ENCODE measurements around the gene NELL2.

Gene NELL2

GRCh38 chr12:44589697-44590096 lies 286.4 kb downstream of the NELL2 start:
- DNase-seq = peak; percentile 28

GRCh38 chr12:44588651-44589050 lies 287.5 kb downstream of the NELL2 start:
- no peak for DNase-seq

GRCh38 chr12:44584625-44585024 lies 291.5 kb downstream of the NELL2 start:
- DNase-seq = peak; percentile 56

GRCh38 chr12:44582521-44582920 lies 293.6 kb downstream of the NELL2 start:
- no peak for DNase-seq

- DNase-seq = no peak
Observed at GRCh38 chr12:44581642-44582242, 294.4 kb downstream of the NELL2 start.

GRCh38 chr12:44574586-44574985 lies 301.5 kb downstream of the NELL2 start:
- DNase-seq = no peak

- no peak for DNase-seq
Observed at GRCh38 chr12:44573723-44574122, 302.4 kb downstream of the NELL2 start.

GRCh38 chr12:44571006-44571550 lies 305.0 kb downstream of the NELL2 start:
- peak; percentile 76 for DNase-seq

GRCh38 chr12:44570036-44570583 lies 306.0 kb downstream of the NELL2 start:
- no peak for DNase-seq

- no peak for DNase-seq
Observed at GRCh38 chr12:44565163-44565562, 311.0 kb downstream of the NELL2 start.

- DNase-seq = no peak
Observed at GRCh38 chr12:44563486-44563885, 312.6 kb downstream of the NELL2 start.

- no peak for DNase-seq
Observed at GRCh38 chr12:44558340-44559100, 317.6 kb downstream of the NELL2 start.

GRCh38 chr12:44555454-44555853 lies 320.7 kb downstream of the NELL2 start:
- peak; percentile 73 for DNase-seq

- peak; percentile 17 for DNase-seq
Observed at GRCh38 chr12:44551631-44552030, 324.5 kb downstream of the NELL2 start.

GRCh38 chr12:44550377-44550776 lies 325.7 kb downstream of the NELL2 start:
- no peak for DNase-seq

GRCh38 chr12:44546060-44546459 lies 330.1 kb downstream of the NELL2 start:
- DNase-seq = no peak

GRCh38 chr12:44544018-44544417 lies 332.1 kb downstream of the NELL2 start:
- DNase-seq = no peak

GRCh38 chr12:44542716-44543115 lies 333.4 kb downstream of the NELL2 start:
- DNase-seq = no peak

- DNase-seq = no peak
Observed at GRCh38 chr12:44537354-44537753, 338.8 kb downstream of the NELL2 start.

GRCh38 chr12:44532940-44533339 lies 343.2 kb downstream of the NELL2 start:
- no peak for DNase-seq

- DNase-seq = no peak
Observed at GRCh38 chr12:44531320-44531971, 344.7 kb downstream of the NELL2 start.

- DNase-seq = no peak
Observed at GRCh38 chr12:44526655-44527182, 349.4 kb downstream of the NELL2 start.

All from NCI-H69 (cell line).